HK-2 (cell line): ENCODE results near the gene HES6.
A peak's percentile ranks its signal among the peaks of the same experiment; 100 is the strongest.
"Not testable (repeated sequence)": the region's sequence is repeated elsewhere in the genome, so short reads cannot be mapped to it uniquely, and the experiment has no call there.

Experiments
- DNase-seq: peaks from one replicate; pipeline ENCODE4 v3.0.0-alpha.2; 2018; ENCODE audit not compliant: unreplicated experiment

HES6 gene

DNA sequence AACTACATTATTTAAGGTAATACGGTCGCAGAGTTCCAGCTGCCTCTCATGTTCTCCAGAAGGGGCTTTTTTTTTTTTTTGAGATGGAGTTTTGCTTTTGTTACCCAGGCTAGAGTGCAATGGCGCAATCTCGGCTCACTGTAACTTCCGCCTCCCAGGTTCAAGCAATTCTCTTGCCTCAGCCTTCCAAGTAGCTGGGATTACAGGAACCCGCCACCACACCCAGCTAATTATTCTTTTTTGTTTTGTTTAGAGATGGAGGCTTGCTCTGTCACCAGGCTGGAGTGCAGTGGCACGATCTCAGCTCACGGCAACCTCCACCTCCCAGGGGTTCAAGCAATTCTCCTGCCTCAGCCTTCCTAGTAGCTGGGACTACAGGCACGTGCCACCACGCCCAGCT is 33.6 kb upstream of the HES6 start:
- DNase-seq = not testable (repeated sequence)

DNA sequence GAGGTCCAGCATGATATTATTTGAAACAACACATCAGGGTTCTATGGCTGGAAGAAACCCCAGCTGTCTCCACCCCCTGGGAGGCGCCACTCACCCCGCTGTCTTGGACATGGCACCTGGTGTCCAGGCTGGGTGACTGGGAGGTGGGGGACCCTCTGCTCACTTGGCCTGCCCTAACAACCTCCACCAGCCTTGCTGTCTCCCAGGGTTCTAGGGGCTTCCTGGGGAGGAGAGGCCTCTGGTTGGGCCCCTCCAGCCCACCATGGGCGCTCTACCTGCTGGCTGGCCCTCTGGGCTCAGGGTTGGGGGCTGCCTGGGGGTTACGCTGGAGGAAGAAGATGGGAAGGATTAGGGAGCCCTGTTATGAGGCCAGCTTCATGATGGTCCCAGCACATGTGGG is 32.3 kb upstream of the HES6 start:
- DNase-seq = no peak

DNA sequence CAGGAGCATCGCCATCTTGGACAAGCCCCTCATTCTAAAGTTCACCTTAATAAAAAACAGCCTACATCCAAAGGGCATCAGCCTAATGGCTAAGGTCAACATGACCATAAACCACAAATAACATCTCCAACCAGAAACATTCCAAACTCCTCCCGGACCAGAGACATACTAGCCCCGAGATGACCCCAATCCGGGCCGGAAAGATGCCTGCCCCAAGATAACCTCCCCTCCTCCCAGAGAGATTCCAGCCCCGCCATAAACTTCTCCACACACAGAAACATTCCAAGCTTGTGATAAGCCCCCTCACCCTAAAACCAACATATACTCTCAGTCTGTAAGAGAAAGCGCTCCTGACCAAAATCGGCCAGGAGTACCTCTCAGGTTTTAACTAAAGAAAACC is 31.8 kb upstream of the HES6 start:
- DNase-seq = not testable (repeated sequence)

DNA sequence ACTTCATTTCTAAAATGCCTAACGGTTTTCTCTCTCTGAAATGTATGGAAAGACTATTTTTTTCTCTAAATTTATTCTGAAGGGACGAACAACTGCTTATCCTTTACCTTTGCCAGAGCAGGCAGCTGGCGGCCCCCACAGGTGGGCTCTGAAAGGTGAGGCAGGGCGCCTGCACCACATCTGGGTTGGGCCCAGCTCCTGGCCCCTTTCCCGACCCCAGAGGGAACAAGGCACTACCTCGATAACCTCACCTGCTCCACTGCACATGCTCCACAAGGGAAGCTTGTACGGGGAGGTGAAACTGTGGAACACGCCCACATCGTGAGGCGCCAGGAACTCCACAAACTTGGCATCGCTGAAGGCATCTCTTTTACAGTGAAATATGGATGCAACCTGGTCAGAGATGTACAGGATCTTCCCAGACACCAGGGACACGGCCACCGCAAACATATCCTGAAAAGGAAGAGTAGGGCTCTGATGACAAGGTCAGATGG is 31.3 kb upstream of the HES6 start:
- DNase-seq = no peak

DNA sequence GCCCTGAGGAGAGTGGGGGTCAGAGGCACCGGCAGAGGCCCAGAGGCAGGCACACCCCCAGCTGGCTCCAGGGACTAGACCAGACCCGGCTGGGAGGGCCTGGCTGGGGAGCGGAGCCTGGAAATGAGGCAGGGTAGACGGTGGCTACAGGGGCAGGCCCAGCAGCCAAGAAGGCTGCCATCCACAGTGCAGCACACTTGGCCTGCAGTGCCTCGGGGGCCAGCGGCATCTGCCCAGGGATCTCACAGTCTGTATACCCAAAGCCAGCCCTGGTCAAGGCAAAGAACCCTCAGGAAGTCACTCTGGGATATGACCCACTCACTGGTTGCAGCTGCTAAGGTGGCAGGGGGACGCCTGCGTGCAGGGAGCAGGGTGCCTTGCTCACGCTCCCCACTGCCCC is 30.8 kb upstream of the HES6 start:
- DNase-seq = no peak

DNA sequence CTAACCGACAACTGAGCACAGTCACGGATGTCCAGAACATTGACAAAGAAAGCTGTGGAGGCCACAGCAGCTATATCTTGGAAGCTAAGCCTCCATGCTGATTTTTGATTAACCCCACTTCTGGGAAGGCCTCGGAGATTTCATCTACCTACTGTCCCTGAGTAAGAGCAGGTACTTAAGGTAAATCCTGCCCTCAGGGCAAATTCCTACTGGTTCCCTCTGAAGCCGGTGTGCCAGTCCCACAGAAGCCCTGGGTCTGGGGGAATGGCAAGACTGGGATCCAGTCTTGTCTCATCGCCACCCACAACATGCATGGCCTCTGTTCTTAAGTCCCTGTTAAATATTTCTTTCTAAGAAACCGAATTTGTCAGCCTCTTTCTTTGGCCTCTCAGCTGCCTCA is 29.9 kb upstream of the HES6 start:
- no peak for DNase-seq

DNA sequence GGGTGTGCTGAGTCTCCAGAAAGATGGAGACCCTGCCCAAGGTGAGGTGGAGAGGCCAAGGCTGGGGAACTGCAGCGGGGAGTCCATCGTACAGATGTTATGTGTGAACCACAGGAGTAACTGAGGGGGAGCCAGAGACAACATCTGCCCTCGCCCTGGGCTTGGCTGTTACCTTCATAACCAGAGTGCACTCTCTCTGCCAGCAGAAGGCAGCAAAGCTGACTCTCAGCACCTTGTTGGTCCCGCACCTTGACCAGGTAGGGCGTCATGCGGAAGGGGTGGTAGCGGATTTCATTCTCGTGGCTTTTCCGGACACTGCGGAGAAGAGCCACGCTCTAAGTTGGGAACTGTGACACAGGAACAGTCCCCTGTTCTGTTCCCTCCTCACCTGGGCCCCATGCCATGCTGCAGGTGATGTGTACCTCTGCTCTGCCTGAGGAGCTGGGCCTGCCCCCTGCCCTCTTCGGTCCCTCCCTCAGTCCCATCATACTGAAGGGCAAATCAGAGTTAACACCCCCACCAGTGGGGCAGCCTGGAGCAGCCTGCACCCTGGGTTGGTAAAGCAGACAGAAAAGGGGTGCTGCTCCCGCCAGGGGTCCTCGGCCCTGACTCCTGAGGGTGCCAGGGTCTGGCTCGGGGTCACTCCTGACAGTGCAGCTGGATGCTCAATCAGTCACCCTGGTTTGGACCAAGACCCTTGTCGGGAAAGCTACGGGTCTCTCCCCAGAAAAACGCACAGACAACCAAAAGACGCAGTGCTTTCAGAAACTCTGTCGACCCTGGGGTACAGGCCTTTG is 28.2 kb upstream of the HES6 start:
- no peak for DNase-seq

DNA sequence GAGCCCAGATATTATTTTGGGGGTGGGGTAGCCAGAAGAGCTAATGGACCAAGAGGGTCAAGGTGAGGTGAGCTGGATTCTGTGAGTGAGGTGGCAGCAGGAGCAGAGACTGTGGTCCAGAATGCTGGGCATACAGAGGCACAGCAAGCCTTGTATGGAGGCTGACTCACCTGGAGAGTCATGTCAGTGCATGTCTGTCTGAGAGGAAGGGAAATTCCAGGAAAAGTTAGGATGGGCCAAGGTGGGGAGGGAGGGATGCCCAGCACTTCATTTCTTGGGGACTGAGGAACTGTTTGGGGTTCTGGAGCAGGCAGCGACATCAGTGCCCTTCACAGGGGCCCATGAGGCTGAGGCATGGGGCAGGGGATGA is 27.5 kb upstream of the HES6 start:
- peak; percentile 53 for DNase-seq

DNA sequence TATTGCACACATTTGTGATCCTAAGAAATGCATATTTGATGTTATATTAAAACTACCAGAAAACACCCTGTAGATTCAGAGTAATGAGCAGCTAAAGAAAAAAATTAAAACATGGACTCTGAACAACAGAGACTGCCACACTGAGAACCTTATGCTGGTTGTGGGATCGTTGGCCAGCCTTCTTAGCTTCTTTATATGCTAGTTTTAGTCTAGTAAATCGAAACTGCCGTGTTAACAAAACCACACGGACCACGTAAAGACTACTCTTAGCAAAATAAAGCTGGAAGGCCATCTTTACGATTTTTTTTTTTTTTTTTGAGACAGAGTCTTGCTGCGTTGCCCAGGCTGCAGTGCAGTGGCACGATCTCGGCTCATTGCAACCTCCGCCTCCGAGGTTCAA is 25.8 kb upstream of the HES6 start:
- DNase-seq = no peak

DNA sequence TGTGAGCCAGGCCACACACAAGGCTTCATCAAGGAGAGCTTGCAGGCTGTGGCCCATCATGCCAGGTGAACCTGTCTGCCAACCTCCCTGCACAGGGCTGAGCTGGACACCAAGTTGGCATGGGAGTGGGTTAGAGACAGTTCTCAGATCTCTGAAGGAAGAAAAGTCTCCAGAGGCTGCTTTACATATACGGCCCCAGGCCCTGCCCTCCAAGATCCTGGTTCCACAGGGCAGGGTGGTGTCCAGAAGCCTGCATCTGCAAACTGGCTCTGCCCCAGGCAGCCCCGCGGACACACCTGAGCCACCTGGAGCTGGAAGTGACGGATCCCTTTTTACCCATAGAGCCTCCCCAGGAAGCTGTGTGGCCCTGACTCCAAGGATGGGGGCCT is 24.2 kb upstream of the HES6 start:
- no peak for DNase-seq

DNA sequence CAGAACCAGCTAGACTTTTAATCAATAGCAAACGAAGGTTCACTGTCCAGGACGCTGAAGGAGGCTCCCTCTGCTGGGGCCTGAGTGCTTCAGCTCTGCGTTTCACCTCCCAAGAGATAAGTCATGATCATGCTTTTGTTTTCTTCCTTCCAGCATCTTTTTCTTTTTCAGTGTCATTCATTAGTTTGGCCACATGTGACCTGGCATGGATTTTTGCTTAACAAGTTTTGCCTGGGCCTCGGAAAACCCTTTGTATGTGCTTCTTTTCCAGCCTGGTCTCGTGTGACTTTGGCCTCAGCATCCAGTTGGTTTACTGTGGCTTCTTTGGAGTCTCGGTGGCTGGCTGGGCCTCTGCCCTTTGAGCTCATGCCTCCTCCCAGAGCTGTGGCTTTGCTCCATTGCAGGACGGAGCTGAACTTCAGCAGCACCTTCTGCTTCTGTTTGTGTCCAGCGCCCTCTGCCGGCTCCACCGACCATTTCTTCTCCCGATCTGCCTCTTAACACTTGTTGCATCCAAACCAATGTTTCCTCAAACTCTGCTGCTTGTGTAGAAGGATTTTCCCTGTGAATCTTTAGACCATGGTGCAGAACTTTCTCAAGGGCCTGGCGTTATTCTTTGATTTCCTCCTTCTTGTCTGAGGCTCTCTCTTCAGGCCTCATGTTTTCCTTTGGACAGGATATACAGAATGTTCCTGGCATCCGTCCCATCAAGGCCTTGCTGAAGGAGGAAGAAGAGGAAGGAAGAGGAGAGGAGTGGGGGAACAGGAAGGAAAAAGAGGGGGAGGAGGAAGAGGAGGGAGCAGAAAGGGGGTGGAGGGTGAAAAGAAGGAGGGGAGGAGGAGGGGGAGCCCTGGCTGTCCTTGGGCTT is 23.6 kb upstream of the HES6 start:
- DNase-seq = peak; percentile 89

DNA sequence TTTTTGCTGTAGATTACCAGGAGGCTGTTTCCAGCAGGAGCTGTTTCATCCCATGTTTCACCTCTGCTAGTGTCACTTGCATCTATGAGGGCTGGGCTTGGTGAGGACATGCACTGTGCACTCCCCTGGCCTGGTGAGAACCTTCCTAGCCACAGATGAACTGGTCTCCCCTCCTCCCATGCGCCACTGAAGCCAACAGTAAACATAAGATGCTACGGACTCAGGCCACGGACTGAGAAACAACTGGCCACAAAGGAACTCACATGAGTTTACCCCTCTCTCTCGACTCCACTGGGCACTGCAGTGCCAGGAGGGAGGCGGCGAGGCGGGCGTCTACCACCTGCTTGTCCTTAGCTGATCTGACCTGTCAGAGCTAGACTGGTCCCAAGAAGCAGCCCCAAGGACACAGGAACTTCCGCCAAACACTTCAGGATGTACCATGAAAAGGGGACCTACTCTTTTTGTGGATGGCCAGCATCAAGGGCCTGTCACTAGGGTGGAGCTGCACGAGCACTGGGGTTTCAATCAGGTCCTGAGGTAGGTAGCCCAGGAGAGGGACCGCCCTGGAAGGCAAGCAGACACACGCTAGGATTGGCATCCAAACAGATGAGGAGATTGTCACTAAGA is 22.8 kb upstream of the HES6 start:
- DNase-seq = no peak

DNA sequence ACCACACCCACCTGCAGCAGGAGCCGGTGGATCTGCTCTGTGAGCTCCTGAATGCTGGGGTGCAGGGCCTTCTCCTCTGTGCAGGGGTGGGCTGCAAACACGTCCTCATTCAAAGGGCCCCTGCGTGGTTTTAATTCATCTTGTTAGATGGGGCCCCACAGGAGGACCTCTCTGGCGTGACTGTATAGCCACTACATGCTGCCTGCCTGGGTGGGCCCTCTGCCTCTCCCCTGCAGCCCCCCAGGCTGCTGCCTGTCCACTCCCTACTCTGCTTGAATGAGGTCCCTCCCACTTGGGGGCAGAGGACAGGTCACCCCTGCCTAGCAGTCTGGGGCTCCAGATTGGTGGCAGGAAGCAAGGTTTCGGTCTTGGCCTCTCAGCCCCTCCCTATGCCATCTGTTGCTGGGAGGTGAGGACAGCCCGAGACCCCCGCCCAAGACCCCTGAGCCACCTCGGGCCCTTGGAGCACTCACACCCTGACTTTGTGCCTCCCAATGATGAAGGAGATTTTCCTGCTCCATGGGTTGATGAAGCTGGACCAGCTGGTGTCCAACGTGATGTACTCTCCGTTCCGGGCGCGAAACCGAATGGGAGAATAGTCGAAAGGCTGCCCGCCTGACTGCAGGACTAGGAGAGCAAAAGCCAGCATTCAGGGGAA is 22.0 kb upstream of the HES6 start:
- no peak for DNase-seq

DNA sequence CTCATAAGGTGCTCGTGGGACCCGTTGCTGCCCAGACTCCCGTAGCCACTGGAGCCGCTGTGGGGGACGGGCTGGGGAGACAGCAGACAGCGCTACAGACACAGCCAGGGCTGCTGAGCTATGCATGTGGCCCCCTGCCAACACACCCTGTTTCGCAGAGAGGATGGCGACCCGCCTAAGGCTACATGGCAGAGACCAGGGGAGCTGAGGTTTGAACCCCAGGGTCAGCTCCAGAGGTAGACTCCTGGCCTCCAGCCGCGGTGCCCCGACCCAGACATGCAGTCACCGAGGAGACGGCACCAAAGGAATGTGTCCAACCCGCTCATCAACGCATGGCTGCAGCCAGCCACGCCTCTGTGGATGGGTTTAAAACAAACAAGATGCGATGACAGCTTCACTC is 21.0 kb upstream of the HES6 start:
- DNase-seq = peak; percentile 93

DNA sequence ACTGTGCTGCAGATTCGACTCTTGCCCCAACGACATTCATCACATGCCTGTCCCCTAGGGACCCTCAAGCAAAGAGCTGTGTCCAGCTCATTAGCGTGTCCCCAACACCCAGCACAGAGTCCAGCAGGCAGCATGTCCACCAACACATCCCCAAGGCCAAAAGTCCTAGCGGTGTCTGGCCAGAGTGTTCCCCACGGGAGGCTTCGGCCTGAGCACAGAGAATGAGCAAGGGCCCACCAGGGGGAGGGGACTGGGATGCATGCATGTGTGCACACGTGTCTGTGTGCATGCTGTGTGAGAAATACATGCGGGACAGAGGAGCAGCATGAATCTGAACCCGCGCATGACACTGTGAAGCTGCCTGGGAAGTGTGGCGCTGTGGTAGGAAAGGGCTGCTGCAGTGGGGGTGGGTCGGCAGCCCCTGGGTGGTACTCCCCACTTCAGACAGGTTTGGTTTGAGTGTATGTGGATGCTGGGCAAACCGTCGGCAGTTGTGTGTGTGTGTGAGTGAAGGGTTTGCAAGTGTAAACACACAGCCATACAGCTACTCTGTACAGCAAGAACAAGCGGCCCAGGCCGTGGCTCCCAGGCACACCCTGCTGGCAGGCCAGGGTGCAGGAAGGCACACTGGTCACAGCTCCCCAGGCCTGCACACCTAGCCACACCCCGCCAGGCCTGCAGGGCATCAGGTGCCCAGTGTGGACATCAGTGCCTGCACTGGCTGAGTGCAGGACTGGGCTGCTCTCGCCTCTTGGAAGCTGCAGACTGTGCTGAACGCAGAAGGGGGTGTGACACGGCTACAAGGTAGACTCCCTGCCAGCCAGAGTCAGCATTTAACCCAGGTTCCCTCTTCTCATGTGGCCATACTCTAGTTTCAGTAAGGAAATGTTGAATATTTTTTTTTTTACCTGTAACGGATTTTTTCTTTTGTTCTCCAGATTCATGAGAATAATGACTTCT is 19.5 kb upstream of the HES6 start:
- DNase-seq = no peak

DNA sequence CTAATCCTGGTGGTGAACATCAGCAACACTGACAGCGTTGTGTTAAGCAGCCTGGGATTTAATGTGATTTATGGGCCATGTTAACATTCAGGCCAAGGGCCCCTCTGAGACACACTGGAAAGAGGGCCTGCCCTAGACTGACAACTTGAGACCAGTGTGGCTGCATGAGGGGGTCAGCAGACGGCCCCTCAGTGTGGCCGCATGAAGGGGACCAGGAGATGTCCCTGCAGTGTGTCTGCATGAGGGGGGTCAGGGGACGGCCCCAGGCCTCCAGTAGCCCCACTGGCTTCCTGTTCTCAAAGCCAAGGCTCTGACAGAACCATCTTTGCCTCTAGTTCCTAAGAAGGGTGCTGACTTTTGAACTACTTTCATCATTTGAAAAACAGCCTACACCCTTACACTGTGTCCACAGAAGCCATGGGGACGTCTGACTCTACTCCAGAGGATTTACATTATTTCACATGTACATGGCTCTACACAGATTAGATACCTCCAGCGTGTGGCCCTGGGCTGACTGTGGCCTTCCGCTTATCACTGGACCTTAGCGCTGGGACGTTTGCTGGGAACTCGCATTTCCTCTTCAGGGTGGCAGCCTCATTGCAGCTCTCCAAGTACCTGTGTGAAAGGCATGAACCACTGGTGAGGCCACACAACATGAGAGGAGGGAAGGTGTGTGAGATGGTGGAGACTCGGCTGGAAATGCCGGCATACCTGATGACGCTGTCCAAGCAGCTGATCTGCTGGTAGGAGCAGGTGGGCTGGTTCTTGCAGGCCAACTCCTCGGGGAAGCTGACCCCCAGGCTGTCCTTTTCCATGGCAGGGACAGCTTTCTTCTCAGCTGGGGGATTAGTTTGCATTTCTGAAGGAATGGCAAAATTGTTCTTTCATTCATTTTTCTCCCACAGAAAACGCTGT is 18.2 kb upstream of the HES6 start:
- DNase-seq = no peak

DNA sequence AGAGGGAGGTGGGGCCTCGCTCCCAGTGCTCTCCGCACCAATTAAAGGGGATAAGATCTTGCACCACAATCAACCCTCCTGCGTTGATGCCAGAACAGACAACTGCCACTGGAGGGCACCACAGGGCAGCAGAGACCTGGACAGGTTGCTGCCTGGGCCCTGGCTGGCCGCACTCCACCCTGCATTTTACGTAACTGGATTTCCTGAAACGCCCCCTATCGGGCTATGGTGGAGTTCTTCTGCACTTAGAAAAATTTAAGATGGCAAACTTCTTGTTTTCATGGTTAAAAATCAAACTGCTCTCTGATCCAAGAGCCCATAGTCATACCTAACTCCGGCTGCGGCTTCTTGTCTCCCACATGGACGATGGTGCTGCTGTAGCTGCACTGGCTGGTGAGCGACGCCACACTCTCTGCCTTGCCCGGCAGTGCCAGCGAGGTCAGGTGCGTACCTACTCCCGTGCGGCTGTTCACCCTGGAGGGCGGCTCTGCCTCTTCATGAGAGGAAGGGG is 16.8 kb upstream of the HES6 start:
- peak; percentile 92 for DNase-seq

DNA sequence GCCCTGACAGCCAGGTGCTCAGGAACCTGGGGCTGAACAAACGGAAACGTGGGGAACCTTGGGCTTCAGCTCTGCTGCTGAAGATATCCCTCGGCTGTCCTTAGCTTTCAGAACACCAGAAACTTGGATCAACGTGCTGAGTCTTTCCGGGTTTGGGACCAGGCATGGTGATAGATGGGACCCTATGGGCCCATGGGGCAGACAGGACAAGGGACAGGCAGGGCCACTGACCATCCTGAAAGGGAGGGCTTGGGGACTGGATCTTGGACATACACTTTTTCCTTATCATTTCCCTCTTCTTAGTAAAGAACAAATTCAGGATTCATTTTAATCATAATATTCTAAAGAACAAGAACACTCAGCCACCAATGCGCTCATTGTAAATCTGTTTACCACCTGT is 16.3 kb upstream of the HES6 start:
- no peak for DNase-seq

DNA sequence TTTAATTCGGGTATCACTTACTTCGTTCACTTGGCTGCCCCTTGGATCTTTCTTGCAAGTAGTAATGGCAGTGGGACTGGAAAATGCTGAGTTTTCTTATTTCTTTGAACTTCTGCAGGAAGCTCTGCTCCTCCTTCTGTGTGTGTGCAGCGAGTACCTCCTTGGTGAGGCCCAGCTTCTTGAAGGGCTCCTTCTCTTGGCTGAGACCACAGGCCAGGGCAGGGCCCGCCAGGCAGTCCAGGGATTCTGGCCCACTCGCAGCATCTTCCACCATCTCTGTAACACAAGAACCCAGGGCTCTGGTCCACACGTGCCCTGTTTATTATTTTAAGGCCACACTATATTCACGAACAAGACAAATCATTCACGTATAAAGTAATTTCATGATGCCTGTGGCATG is 15.8 kb upstream of the HES6 start:
- no peak for DNase-seq

DNA sequence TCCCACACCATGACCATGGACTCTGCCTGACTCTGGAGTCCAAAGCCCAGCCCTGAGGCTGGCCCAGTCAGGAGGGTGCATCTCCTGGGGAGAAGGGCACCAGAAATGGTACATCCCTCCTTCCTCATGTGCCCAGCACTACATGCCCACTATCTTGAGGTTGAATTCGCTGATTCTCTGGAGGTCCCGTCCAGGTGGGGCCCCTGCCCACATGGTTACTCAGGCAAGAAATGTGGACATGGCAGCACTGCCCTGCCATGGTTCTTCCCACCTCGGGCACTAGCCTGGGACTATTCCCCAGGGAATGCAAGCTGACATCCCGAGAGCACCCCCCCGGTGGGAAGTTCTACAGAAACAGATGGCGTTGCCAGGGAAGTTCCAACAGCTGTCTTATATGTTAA is 15.3 kb upstream of the HES6 start:
- no peak for DNase-seq
